Activated CD4-positive, CD25-positive, alpha-beta regulatory T cell (primary cell): ENCODE results near the gene PRPS1L1.

Experiments
- DNase-seq, 4 experiments: peaks; one replicate each; lab custom pipeline; 2025; lab: John Stamatoyannopoulos, UW

PRPS1L1 gene

GRCh38 chr7:18016547-18017444, 10.8 kb downstream of the PRPS1L1 start:
- DNase-seq, result no peak

- no peak for DNase-seq
Measured at GRCh38 chr7:18013936-18014335, 13.7 kb downstream of the PRPS1L1 start.

GRCh38 chr7:18004372-18004771, 23.3 kb downstream of the PRPS1L1 start:
- DNase-seq, result no peak

GRCh38 chr7:18003286-18003994, 24.2 kb downstream of the PRPS1L1 start:
- no peak for DNase-seq

- no peak for DNase-seq
Measured at GRCh38 chr7:17998692-17999091, 29.0 kb downstream of the PRPS1L1 start.

- no peak for DNase-seq
Measured at GRCh38 chr7:17996442-17997223, 31.0 kb downstream of the PRPS1L1 start.

GRCh38 chr7:17996040-17996439, 31.6 kb downstream of the PRPS1L1 start:
- no peak for DNase-seq

- DNase-seq, result no peak
Measured at GRCh38 chr7:17994079-17994850, 33.4 kb downstream of the PRPS1L1 start.

GRCh38 chr7:17991866-17992648, 35.6 kb downstream of the PRPS1L1 start:
- DNase-seq, result no peak

- DNase-seq, result no peak
Measured at GRCh38 chr7:17990761-17991160, 36.9 kb downstream of the PRPS1L1 start.

GRCh38 chr7:17989546-17989945, 38.1 kb downstream of the PRPS1L1 start:
- no peak for DNase-seq

- DNase-seq, result no peak
Measured at GRCh38 chr7:17988858-17989257, 38.8 kb downstream of the PRPS1L1 start.

- DNase-seq, result no peak
Measured at GRCh38 chr7:17988141-17988540, 39.5 kb downstream of the PRPS1L1 start.

- no peak for DNase-seq
Measured at GRCh38 chr7:17986851-17987250, 40.8 kb downstream of the PRPS1L1 start.

GRCh38 chr7:17985473-17986239, 42.0 kb downstream of the PRPS1L1 start:
- DNase-seq, result no peak

- DNase-seq, result no peak
Measured at GRCh38 chr7:17984288-17984687, 43.4 kb downstream of the PRPS1L1 start.

GRCh38 chr7:17983221-17984062, 44.2 kb downstream of the PRPS1L1 start:
- no peak for DNase-seq

- no peak for DNase-seq
Measured at GRCh38 chr7:17976952-17977351, 50.7 kb downstream of the PRPS1L1 start.
